Peyer's patch (tissue), 4 donors: ENCODE measurements around the gene SLC13A5.

Experiments used
- POLR2A ChIP-seq, 2 donors: fragments of 450-650 bp; IDR thresholded peaks; one replicate each; pipeline ENCODE4 v1.5.1; 2017; ENCODE audit warnings: antibody characterized with exemption in 2 of 2, mild to moderate bottlenecking in 2 of 2, moderate library complexity in 2 of 2
- TF ChIP-seq, protein P1 (sequence below), 6 experiments: fragments of 450-650 bp in 4 of 6; fragments of 200-600 bp in 2 of 6; sonication (generic) in 1 of 6; IDR thresholded peaks; one replicate each; pipeline ENCODE4 v1.5.1; 2017 to 2019; ENCODE audit warnings: antibody characterized with exemption in 6 of 6, mild to moderate bottlenecking in 3 of 6, moderate library complexity in 1 of 6

DNA sequence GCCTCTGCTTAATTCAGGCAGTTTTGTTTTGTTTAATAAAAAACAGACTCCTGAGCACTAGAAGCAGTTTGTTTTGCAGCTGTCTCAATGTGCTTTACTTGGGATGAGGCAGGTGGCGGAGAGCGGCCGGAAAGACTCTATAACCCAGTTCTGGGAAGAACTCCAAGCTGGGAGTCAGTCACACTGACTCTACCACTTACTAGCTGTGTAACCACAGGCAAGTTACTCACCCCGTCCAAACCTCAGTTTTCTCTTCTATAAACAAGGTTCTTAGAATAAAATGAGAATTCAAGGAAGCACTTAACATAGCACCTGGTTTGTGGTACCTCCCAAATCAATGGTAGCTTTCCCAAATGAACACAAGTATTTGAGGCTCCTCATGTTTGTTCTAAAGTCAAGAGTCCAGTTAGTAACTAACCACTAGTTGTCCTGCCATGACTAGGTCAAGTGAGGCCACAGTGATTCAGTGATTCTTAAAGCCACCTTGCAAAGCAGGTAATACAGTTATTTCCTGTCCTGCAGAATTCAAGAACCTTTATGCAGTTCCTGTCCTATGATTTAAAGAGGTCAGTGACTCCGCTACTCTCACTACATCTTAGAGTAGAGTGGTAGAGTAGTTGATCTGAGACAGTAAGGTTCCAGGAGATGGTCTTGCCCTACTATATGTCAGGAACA, 69.6 kb downstream of the SLC13A5 start:
- TF ChIP-seq, protein P1, sequence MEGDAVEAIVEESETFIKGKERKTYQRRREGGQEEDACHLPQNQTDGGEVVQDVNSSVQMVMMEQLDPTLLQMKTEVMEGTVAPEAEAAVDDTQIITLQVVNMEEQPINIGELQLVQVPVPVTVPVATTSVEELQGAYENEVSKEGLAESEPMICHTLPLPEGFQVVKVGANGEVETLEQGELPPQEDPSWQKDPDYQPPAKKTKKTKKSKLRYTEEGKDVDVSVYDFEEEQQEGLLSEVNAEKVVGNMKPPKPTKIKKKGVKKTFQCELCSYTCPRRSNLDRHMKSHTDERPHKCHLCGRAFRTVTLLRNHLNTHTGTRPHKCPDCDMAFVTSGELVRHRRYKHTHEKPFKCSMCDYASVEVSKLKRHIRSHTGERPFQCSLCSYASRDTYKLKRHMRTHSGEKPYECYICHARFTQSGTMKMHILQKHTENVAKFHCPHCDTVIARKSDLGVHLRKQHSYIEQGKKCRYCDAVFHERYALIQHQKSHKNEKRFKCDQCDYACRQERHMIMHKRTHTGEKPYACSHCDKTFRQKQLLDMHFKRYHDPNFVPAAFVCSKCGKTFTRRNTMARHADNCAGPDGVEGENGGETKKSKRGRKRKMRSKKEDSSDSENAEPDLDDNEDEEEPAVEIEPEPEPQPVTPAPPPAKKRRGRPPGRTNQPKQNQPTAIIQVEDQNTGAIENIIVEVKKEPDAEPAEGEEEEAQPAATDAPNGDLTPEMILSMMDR (IDR thresholded peaks at IDR 0.05), result no peak
- no peak for TF ChIP-seq POLR2A (IDR thresholded peaks at IDR 0.05)
